Measurements from ENCODE around the gene GGT5.
"Not testable (repeated sequence)": the region's sequence is repeated elsewhere in the genome, so short reads cannot be mapped to it uniquely, and the experiment has no call there.

GGT5 gene

DNA sequence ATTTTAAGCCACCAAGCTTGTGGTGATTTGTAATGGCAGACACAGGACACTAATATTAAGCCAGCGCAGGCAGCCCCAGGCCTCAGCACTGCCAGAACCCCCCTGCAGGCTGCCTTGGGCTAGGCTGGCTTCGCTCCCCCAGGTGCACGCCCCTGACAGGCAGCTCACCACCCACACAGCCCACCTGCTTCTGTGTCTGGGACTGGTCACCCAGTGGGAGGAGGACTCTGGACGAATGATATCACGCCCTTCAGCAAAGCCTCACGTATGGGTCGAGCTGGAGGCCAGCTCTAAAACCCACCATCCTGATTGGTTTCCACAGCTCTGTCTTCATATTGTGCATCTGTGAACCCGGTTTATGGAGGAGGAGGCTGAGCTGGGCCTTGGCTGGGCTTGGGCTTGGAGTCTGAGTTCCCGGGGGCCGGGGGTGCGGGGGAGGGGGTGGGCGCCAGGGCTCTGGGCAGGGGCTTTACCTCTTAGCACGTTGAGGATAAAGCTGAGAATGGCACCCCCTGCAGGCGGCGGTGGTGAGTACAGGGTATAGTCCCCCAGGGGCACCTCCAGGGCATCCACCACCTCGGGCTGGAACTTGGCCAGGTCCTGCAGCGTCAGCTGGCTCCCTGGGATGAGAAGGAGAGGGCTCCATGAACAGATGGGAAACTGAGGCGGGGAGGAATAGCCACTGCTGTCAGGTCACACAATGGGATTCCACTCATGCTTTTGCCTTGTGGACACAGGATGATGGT, 13.8 kb downstream of the GGT5 start:
- no peak for DNase-seq

DNA sequence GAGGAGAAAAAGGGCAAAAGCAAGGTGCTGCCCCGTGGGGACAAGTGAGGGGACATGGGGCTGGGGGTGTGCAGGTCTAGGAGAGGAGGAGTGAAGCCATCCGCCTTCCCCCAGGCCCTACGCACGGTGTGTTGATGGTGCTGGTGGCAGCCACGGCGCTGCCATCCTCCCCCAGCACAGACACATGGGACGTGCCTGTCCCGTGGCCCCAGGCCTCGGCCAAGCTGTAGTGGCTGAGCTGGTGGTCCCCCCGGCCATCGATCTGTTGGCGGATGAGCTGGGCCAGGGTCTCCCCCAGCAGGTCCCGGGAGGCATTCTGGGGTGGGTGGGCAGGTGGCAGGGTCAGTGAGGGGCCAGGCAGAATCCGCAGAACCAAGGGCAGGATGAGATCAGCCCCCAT, 18.9 kb downstream of the GGT5 start:
- DNase-seq = no peak

DNA sequence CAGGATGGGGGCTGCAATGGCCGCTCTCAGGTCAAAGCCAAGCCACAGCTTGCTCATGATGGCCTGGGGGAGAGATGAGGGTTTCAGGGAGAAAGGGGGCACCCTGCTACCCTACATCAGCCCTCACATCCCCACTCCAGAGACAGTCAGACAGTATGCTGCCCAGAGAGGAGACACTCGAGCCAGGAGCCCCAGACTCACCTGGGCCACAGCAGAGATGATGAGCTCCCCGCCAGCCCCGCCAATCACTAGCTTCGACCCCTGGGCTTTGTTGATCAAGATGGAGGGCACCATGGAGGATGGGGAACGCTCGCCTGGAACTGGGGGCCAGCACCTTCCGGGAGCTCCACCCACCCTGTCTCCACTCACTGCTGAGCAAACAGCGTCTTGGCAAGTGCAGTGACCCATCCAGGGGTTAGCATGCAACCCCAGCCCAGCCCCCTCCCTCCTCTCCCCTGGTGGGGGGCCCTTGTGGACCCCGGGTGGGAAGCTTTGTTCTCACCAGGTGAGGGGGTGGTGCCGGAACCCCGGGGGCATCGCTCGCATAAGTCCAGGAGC, 19.8 kb downstream of the GGT5 start:
- no peak for DNase-seq

DNA sequence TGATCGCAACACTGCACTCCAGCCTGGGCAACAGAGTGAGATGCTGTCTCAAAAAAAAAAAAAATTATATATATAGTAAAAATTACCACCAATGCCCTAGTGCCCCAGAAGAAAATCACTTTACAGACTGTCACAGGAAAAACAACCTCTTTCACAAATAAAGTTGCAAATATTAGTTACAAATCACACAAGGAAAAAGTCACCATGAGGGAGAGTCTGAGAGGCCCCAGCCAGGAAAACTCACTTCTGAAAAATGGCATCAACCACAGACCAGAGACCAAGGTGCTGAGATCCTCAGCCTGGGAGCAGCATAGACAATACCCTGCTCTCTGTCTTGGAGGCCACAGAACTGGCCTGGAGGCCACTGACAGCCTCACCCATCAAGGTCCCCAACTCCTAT, 20.4 kb downstream of the GGT5 start:
- DNase-seq = no peak

DNA sequence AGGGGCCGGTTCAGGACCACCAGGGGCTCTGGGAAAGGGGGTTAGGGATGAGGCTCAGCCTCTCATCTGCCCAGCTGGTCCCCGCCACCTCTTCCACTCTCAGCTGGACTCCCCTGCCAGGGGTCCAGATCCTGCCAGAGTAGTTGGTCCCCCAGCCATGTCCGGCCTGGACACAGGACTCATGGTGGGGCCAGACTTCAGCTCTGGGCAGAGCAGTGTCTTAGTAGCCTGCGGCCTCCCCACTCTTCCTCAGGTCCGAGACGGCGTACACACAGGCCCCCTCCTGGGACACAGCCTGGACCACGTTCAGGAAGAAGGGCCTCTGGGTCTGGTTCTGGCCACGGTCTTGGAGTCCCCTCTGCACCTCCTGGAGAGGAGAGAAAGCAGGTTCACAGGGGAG, 25.1 kb downstream of the GGT5 start:
- no peak for DNase-seq

DNA sequence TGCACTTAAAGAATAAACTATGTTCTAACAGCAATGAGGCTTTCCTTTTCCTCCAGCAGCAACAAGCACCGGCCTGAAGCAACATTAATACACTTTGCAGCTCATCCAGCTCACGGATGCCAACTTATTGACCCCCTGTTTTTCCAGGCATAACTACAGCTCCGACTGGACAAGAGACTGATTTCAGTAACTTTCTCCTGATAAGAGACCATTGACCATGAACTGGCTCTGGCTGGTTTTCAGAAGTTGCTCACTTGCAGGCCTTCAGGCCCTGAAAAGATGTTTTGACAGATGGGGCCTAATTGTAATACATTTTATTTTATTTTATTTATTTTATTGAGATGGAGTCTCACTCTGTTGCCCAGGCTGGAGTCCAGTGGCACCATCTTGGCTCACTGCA, 27.5 kb downstream of the GGT5 start:
- DNase-seq = no peak

DNA sequence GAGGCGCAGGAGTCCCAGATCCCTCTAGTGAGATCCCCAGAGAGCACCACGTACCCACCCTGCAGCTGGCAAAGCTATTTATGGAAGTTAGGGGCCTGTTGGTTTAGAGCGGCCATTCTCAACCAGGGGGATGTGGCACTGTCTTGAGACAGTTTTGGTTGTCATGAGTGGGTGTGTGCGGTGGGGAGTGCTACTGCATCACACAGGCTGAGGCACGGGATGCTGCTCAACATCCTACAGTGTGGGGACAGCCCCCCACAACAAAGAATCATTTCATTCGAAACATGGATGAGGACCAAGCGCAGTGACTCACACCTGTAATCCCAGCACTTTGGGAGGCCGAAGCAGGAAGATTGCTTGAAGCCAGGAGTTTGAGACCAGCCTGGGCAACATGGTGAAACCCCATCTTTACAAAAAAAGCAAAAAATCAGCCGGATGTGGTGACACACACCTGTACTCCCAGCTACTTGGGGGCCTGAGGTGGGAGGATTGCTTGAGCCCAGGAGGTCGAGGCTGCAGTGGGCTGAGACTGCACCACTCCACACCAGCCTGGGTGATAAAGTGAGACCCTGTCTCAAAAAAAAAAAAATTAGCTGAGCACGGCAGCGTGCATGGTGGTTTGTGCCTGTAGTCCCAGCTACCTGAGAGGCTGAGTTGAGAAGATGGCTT, 28.2 kb downstream of the GGT5 start:
- DNase-seq = no peak

DNA sequence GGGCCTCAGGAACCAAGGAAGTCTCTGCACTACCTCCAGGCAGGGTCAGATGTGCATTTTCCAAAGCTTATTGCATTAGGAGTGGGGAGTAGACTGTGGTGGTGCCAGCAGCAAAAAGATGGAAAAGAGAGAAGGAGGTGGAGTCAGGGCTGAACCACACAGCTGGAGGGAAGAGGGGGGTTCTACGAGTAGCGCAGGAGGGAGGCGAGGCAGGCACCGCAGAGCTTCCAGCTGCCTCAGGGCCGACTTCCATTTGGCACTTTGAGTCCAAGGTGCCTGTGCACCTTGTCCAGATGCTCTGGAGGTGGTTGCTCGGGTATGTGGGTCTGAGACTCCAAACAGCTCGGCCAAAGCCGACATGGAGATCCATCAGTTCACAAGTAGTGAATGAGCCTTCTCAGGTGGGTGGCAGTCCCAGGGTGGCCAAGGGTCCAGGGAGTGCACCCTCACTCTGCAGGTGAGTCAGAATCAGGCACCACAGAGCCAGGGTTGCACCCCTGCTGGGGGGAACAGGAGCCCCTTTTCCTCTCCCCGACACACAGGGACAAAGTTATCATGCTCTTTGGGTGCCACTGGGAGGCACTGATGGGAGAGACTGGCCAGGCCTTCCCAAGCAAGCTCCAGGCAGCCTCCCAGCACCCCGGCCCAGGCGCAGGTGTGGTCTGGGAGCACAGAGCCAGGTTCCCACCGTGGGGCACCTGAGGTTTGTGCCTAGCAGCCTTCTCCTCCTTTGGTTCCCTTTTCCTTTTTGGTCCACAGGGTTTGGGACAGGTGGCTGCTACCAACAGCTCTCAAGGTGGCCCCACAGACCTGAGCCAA, 30.2 kb downstream of the GGT5 start:
- DNase-seq = no peak

DNA sequence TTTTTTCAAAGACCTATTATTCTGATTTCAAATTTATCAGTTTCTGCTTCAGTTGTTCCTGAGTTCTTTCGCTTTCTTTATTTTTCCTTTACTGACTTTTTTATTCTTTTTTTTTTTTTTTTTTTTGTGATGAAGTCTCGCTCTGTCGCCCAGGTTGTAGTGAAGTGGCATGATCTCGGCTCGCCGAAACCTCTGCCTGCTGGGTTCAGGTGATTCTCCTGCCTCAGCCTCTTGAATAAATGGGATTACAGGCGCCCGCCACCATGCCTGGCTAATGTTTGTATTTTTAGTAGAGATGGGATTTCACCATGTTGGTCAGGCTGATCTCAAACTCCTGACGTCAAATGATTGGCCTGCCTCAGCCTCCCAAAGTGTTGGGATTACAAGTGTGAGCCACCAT, 31.8 kb downstream of the GGT5 start:
- not testable (repeated sequence) for DNase-seq

DNA sequence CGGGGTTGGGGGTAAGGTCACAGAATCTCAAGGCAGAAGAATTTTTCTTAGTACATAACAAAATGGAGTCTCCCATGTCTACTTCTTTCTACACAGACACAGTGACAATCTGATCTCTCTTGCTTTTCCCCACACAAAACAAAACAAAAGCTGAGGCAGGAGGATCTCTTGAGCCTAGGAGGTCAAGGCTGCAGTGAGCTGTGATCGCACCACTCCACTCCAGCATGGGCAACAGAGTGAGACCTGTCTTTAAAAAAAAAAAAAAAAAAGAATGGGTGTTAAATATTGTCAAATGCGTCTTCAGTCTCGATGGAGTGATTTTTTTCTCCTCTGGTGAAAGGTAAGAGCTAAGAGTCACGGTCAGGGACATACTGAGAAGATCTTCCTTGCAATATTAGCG, 33.2 kb downstream of the GGT5 start:
- not testable (repeated sequence) for DNase-seq

DNA sequence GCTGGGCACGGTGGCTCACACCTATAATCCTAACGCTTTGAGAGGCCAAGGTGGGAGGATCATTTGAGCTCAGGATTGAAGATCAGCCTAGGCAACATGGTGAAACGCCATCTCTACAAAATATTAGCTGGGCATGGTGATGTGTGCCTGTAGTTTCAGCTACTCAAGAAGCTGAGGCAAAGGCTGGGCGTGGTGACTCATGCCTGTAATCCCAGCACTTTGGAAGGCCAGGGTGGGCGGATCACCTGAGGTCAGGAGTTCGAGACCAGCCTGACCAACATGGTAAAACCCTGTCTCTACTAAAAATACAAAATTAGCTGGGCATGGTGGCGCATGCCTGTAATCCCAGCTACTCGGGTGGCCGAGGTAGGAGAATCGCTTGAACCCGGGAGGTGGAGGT, 34.5 kb downstream of the GGT5 start:
- DNase-seq = not testable (repeated sequence)

DNA sequence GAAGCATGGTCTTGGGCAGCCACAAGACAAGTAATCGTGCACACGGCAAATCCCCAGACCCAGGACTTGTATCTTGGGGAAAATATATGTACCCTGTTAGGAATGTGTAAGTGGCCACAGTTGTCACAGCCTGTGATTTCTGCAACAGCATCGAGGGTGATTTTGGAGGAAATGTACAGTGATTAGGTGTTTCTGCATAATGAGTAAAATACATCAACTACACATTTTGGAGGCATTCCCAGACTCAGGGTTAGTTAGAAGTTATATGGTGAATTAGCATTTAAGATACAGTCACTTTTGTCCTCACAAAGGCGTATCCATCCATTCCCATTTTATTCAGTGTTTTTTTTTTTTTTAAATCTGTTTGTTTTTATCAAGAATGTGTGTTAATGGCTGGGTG, 35.2 kb downstream of the GGT5 start:
- no peak for DNase-seq

DNA sequence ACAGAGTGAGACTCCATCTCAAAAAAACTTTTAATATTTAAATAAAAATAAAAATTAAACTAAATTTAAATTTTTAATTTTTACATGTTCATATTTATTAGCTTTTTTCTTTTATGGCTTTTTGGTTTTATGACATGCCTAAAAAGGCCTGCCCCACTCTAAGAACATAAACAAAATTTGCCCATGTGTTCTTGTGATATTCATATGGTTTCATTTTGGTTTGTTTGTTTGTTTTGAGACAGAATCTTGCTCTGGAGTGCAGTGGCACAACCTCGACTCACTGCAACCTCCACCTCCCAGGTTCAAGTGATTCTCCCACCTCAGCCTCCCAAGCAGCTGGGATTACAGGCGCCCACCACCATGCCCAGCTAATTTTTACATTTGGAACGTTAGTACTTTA, 35.9 kb downstream of the GGT5 start:
- DNase-seq = no peak

DNA sequence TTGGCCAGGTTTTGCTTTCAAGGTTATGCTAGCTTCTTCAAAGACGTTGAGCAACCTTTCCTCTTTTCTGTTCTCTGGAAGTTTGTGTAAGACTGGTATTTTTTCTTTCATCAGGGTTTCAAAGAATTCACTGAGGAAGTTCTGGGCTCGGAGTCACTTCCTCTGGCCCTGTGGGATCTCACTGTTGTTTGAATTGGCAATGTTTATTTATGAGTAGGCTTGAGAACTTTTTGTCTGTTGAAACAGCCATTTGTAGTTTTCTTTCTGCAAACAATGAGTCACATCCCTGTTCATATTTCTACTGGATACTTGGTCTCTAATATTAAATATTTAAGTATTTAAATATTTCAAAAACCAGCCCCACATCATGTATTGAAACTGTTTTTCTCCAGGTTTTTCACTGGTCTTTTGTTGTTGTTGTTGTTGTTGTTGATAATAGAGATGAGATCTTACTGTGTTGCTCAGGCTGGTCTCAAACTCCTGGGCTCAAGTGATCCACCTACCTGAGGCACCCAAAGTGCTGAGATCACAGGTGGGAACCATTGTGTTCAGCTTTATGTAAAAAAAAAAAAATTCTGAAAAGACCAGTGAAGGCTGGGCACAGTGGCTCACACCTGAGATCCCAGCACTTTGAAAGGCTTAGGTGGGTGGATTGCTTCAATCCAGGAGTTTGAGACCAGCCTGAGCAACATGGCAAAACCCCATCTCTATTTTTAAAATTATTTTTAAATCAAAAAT, 36.7 kb downstream of the GGT5 start:
- DNase-seq = peak; percentile 40

DNA sequence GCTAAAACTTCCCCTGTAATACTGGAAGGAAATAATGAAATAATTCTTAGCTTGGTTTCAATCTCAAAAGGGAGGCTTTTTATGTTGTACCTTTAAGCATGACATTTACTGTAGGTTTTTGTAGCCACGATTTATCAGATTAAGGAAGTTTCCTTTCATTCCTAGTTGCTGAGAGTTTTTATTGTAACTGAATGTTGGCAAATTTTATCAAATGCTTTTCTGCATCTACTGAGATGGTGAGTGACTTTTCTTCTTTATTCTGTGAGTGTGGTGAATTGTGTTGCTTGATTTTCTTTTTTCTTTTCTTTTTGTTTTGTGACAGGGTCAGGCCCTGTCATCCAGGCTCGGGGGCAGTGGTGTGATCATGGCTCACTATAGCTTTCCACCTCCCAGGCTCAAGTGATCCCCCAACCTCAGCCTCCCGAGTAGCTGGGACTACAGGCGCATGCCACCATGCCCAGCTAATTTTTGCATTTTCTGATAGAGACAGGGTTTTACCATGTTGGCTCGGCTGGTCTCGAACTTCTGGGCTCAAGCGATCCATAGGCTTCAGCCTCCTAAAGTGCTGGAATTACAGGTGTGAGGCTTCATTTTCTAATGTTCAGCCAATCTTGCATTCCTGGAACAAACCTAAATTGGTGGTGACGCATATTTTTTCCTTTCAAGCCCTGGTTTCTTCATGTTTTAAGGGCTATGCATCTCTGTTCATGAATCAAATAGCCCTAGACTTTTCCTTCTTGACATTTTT, 37.4 kb downstream of the GGT5 start:
- DNase-seq = no peak

DNA sequence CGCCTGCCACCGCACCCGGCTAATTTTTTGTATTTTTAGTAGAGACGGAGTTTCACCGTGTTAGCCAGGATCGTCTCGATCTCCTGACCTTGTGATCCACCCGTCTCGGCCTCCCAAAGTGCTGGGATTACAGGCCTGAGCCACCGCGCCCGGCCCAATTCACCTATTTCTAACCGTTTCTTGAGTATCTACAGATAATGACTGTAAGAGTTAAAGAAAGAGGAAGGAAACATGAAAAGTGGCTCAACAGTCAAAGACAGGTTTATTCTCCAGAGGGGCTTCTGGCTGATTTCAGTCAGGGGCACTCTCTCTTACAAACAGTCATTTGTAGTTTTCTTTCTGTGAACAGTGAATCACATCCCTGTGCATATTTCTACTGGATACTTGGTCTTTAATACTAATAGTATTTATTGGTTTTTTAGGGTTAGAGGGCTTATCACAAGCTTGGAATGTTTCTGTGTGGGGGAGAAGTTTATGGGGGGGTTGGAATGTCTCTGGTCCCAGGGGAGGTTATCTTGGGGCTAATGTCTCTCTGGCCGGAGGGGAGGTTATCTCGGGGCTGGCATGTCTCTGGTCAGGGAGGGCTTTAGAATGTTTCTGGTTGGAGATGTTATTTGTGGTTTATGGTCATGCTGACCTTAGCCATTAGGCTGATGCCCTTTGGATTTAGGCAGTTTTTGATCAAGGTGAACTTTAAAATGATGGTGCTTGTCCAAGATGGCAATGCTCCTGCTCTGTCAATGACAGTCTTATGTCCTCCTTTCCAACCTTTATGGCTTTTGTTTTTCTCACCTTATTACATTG, 38.2 kb downstream of the GGT5 start:
- DNase-seq = not testable (repeated sequence)

DNA sequence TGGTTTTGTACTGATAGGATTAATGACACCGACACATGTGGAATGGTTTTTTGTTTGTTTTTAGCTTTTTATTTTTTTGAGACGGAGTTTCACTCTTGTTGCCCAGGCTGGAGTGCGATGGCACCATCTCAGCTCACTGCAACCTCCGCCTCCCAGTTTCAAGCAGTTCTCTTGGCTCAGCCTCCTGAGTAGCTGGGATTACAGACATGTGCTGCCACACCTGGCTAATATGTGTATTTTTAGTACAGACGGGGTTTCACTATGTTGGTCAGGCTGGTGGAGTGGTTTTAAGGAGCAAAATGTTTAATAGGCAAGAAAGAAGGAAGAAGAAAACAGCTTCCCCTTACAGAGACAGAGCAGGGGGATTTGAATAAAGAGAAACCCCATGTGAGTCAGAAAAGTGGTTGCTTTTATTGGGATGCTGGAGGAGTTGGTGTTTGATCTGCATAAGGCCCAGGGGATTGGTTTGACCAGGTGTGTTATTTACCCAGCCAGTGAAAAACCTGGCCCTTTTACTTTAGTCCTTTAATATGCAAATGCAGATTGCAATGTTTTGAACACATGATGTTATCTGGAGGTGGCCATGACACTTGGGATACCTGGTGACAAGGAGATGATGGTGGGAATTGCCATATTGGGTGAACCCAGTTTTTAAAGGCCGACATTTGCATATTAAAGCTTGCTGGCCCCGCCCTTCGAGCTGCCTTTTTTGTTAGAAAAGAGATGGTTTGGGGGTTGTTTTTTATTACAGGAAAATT, 39.3 kb downstream of the GGT5 start:
- DNase-seq = no peak

DNA sequence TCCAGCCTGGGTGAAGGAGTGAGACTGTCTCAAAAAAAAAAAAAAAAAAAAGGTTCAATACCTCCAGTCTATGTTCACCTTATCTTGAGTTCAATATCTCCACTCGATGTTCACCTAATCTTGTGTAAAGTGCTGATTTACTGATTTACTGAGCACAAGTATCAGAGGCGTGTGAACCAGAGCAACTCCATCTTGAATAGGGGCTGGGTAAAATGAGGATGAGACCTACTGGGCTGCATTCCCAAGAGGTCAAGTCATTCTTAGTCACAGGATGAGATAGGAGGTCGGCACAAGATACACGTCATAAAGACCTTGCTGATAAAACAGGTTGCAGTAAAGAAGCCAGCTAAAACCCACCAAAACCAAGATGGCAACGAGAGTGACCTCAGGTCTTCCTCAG, 41.0 kb downstream of the GGT5 start:
- not testable (repeated sequence) for DNase-seq

DNA sequence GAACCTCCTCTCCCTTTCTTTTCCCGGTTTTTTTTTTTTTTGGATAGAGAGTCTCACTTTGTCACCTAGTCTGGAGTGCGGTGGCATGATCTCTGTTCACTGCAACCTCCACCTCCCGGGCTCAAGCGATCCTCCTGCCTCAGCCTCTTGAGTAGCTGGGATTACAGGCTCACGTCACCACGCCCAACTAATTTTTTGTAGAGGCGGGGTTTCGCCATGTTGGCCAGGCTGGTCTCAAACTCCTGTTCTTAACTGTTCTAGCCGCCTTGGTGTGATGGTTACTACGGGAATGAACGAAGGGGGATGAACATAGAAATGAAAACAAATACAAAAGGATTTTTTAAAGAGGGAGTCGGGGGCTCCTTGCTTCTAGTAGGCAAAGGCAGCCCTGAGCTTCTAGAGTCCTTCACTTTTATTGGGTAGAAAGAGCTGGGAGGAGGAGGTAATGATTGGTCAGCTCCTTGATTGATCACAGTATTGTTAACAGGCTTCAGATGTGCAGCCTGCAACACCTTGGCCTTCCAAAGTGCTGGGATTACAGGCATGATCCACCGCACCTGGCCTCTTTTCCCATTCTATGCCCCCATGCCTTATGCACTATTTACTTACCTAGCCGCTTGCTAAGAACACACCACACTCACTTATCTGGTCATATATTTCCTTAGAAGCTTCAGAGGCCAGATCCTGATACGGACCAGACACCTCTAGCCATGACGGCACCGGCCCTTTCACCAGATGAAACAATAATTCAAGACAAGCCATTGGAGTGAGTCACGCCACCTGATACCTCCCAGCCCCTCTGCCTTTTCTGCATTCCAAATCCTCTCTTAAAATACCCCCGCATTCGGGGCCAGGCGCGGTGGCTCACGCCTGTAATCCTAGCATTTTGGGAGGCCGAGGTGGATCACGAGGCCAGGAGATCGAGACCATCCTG, 42.9 kb downstream of the GGT5 start:
- no peak for DNase-seq

Data from midbrain (tissue), 1 donor.